Esophagus muscularis mucosa (tissue), 4 donors: ENCODE data around the gene SPATA16. TPM values are rescaled to one million over a fixed set of nuclear protein-coding genes. Genes with fewer than 3 reads are reported as not detected.

Experiments
- DNase-seq: peaks from one replicate; pipeline ENCODE4 v3.0.0-alpha.2; 2017; ENCODE audit errors: extremely low spot score
- H3K27ac ChIP-seq, 4 donors: fragments of 200-600 bp; sonication (generic); replicated peaks in 1 of 4; 1 replicate in 3 of 4; 2 replicates in 1 of 4; pipeline ENCODE4 v1.5.1; 2016 to 2019; ENCODE audit warnings: mild to moderate bottlenecking in 1 of 4
- H3K27me3 ChIP-seq, 4 donors: fragments of 200-600 bp; sonication (generic); one replicate each; pipeline versions ENCODE4 v1.5.1 to v1.6.0; 2016 to 2019
- H3K36me3 ChIP-seq, 4 donors: fragments of 200-600 bp; sonication (generic); one replicate each; pipeline ENCODE4 v1.5.1; 2016 to 2019
- H3K4me1 ChIP-seq, 4 donors: fragments of 200-600 bp; sonication (generic); one replicate each; pipeline ENCODE4 v1.5.1; 2016 to 2019
- H3K4me3 ChIP-seq, 4 donors: fragments of 200-600 bp; sonication (generic); 1 replicate in 2 of 4; 2 replicates in 2 of 4; pipeline ENCODE4 v1.5.1; 2016 to 2019; ENCODE audit warnings: mild to moderate bottlenecking in 4 of 4, moderate library complexity in 1 of 4
- H3K9me3 ChIP-seq, 4 donors: fragments of 200-600 bp; sonication (generic); 1 replicate in 3 of 4; 2 replicates in 1 of 4; pipeline ENCODE4 v1.5.1; 2016 to 2019
- CTCF ChIP-seq, 3 experiments: fragments of 200-600 bp in 2 of 3; fragments of 450-650 bp in 1 of 3; sonication (generic) in 2 of 3; IDR thresholded peaks; one replicate each; pipeline ENCODE4 v1.5.1; 2017 to 2019; ENCODE audit warnings: antibody characterized with exemption in 3 of 3, mild to moderate bottlenecking in 2 of 3, moderate library complexity in 1 of 3
- EP300 ChIP-seq: sonication (generic); formaldehyde crosslinking; IDR thresholded peaks from one replicate; pipeline ENCODE4 v1.6.1; 2017; ENCODE audit warnings: antibody characterized with exemption
- POLR2A ChIP-seq: fragments of 450-650 bp; IDR thresholded peaks from one replicate; pipeline ENCODE4 v1.6.1; 2017; ENCODE audit warnings: antibody characterized with exemption, moderate library complexity, mild to moderate bottlenecking, low read depth
- POLR2AphosphoS5 ChIP-seq, 2 donors: sonication (generic); formaldehyde crosslinking; IDR thresholded peaks; one replicate each; pipeline ENCODE4 v1.6.1; 2017; ENCODE audit warnings: antibody characterized with exemption in 2 of 2
- WGBS: methylation state at CpG from one replicate; pipeline ENCODE4 v1.1.5; 2018; 5-methylcytosine and 5-hydroxymethylcytosine counted together
- intact Hi-C: fragments of 100-400 bp; cut with DNase I; formaldehyde crosslinking; loops from one replicate; pipeline ENCODE4 v1.15.1; 2023
- total RNA-seq, 4 donors: library from RNA; depleted of rRNA; stranded (reverse); fragments of >200 nt; gene quantifications; one replicate each; pipeline versions ENCODE4 v1.1.0 to v1.2.1, GENCODE V29; 2016

The SPATA16 gene
- total RNA-seq, 4 donors from 2014 or later = not detected

GRCh38 chr3:172951511-172951910, 189.5 kb downstream of the SPATA16 start:
- WGBS = 50% methylated on average over 2 of the region's 2 CpGs
- no peak for TF ChIP-seq EP300
- no peak for TF ChIP-seq POLR2AphosphoS5 (IDR thresholded peaks at IDR 0.05)
- TF ChIP-seq CTCF (IDR thresholded peaks at IDR 0.05) = no peak
- TF ChIP-seq POLR2A = no peak
- Histone ChIP-seq H3K27ac (no peak overlapping the region), H3K4me3 (no peak overlapping the region), H3K4me1 (no peaks in the 10 kb centered on the region), H3K36me3 (no peaks in the 10 kb centered on the region), H3K27me3 (no peaks in the 10 kb centered on the region), H3K9me3 (no peaks in the 10 kb centered on the region)
- intact Hi-C loops = no loop called here
- no peak for DNase-seq

DNA sequence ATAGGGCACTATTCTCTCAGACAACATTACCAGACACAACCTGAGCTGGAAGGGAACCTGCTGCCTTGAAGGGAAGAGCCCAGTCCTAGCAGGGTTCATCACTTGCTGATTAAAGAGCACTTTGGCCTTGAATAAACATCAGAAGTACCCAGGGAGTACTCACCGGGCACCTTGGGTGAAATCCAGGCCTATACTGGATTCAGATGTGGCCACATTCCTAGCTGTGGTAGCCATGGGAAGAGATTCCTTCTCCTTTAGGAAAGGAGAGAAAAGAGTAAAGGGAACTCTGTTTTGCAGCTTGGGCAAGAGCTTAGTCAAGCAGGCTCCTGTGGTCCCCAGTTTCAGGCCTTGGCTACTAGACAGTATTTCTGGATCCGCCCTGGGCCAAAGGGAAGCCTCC, 195.0 kb downstream of the SPATA16 start:
- TF ChIP-seq CTCF (IDR thresholded peaks at IDR 0.05) (no peak), EP300 (no peak), POLR2A (no peak), POLR2AphosphoS5 (IDR thresholded peaks at IDR 0.05) (no peak)

GRCh38 chr3:172939651-172940293, 201.3 kb downstream of the SPATA16 start:
- Histone ChIP-seq H3K4me1 (no peaks in the 10 kb centered on the region), H3K36me3 (no peaks in the 10 kb centered on the region), H3K27me3 (no peaks in the 10 kb centered on the region), H3K4me3 (no peak overlapping the region), H3K9me3 (no peaks in the 10 kb centered on the region), H3K27ac (no peak overlapping the region)
- WGBS = 88% methylated on average over 2 of the region's 2 CpGs
- no peak for TF ChIP-seq POLR2AphosphoS5 (IDR thresholded peaks at IDR 0.05)
- no peak for TF ChIP-seq EP300
- TF ChIP-seq CTCF (IDR thresholded peaks at IDR 0.05) = no peak
- no peak for TF ChIP-seq POLR2A
- intact Hi-C loops = no loop called here
- no peak for DNase-seq

More for the DNA sequence above, 195.0 kb downstream of the SPATA16 start:
- 100% methylated on average over 1 of the region's 2 CpGs for WGBS
- intact Hi-C loops = no loop called here
- H3K27me3 ChIP-seq = no peaks in the 10 kb centered on the region
- no peak overlapping the region for H3K27ac ChIP-seq
- no peaks in the 10 kb centered on the region for H3K36me3 ChIP-seq
- H3K4me1 ChIP-seq = no peaks in the 10 kb centered on the region
- no peaks in the 10 kb centered on the region for H3K9me3 ChIP-seq
- peak; percentile 57 for DNase-seq
- H3K4me3 ChIP-seq = no peak overlapping the region

- H3K27me3 ChIP-seq = no peaks in the 10 kb centered on the region
- intact Hi-C loops = no loop called here
- no peaks in the 10 kb centered on the region for H3K4me1 ChIP-seq
- TF ChIP-seq EP300 (no peak), POLR2A (no peak), CTCF (IDR thresholded peaks at IDR 0.05) (no peak), POLR2AphosphoS5 (IDR thresholded peaks at IDR 0.05) (no peak)
- H3K9me3 ChIP-seq = no peaks in the 10 kb centered on the region
- H3K27ac ChIP-seq = no peak overlapping the region
- no peaks in the 10 kb centered on the region for H3K36me3 ChIP-seq
- DNase-seq = peak; percentile 68
- H3K4me3 ChIP-seq = no peak overlapping the region
- WGBS = 76% methylated on average over 4 of the region's 4 CpGs
These were observed 202.2 kb downstream of the SPATA16 start for GRCh38 chr3:172938788-172939187.

DNA sequence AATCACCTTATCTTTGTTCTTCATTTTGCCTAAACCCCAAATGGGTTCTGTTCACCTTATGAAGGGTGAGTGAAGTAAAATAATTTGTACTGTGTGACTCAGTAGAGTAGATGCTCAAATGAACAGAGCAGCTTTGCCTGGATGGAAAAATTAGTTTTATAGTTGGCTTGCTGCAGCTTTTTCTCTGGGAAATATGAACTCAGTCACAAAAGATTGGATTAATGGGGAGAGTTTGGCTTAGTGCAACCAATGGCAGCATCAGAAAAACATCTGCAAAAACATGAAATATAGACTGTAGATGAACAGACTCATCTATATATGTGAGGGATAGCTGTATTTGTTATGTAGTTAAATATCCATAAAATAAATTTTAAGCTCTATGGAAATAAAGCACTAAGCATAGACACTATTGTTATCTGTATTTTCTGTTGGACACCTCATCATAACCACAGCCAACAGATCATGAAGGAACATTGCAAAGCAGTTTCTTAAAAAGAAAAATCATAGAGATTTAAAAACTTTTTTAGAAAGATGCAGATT, 209.2 kb downstream of the SPATA16 start:
- Histone ChIP-seq H3K27me3 (no peaks in the 10 kb centered on the region), H3K9me3 (no peaks in the 10 kb centered on the region), H3K4me3 (no peak overlapping the region), H3K36me3 (no peaks in the 10 kb centered on the region), H3K4me1 (no peaks in the 10 kb centered on the region), H3K27ac (no peak overlapping the region)
- DNase-seq = peak; percentile 10
- TF ChIP-seq POLR2AphosphoS5 (IDR thresholded peaks at IDR 0.05) (no peak), EP300 (no peak), CTCF (IDR thresholded peaks at IDR 0.05) (no peak), POLR2A (no peak)
- intact Hi-C loops = no loop called here
